MM.1S (cell line): ENCODE measurements around the gene MSH4.

Experiments
- DNase-seq: peaks from one replicate; pipeline ENCODE4 v3.0.0-alpha.2; 2015
- H2AFZ ChIP-seq: fragments of 300-600 bp; sonication (generic); 2 replicates; pipeline ENCODE4 v1.6.0; 2016; ENCODE audit warnings: antibody characterized with exemption, low read length
- H3F3A ChIP-seq: fragments of 300-600 bp; sonication (generic); 2 replicates; pipeline ENCODE4 v1.6.1; 2016; ENCODE audit warnings: mild to moderate bottlenecking, antibody characterized with exemption, low read length, moderate library complexity, mixed read lengths; ENCODE audit not compliant: insufficient read depth
- H3K27ac ChIP-seq: fragments of 300-600 bp; sonication (generic); 2 replicates; pipeline ENCODE4 v1.5.1; 2016; ENCODE audit warnings: mild to moderate bottlenecking, low read length
- H3K27me3 ChIP-seq: fragments of 300-600 bp; sonication (generic); replicated peaks from 2 replicates; pipeline ENCODE4 v1.6.0; 2016; ENCODE audit warnings: low read length; ENCODE audit not compliant: insufficient read depth
- H3K36me3 ChIP-seq: fragments of 300-600 bp; sonication (generic); replicated peaks from 2 replicates; pipeline ENCODE4 v1.6.1; 2016; ENCODE audit warnings: mild to moderate bottlenecking, low read length, mixed read lengths; ENCODE audit not compliant: insufficient read depth
- H3K4me1 ChIP-seq: fragments of 300-600 bp; sonication (generic); 2 replicates; pipeline ENCODE4 v1.6.1; 2016; ENCODE audit warnings: low read length, mixed read lengths
- H3K4me2 ChIP-seq: fragments of 300-600 bp; sonication (generic); 2 replicates; pipeline ENCODE4 v1.6.0; 2016; ENCODE audit warnings: low read depth, low read length
- H3K4me3 ChIP-seq: fragments of 300-600 bp; sonication (generic); 2 replicates; pipeline ENCODE4 v1.5.1; 2016; ENCODE audit warnings: low read length, mixed read lengths
- H3K79me2 ChIP-seq: fragments of 300-600 bp; sonication (generic); 2 replicates; pipeline ENCODE4 v1.6.1; 2016; ENCODE audit warnings: mixed run types, low read length, mixed read lengths
- H3K9ac ChIP-seq: fragments of 300-600 bp; sonication (generic); 2 replicates; pipeline ENCODE4 v1.6.1; 2016; ENCODE audit warnings: low read length, mixed read lengths
- H3K9me2 ChIP-seq: fragments of 300-600 bp; sonication (generic); replicated peaks from 2 replicates; pipeline ENCODE4 v1.6.1; 2016; ENCODE audit warnings: mild to moderate bottlenecking, low read length, mixed read lengths; ENCODE audit not compliant: insufficient read depth
- H3K9me3 ChIP-seq: fragments of 300-600 bp; sonication (generic); replicated peaks from 2 replicates; pipeline ENCODE4 v1.6.1; 2016; ENCODE audit warnings: mild to moderate bottlenecking, low read length, mixed read lengths; ENCODE audit not compliant: insufficient read depth
- H4K20me1 ChIP-seq: fragments of 300-600 bp; sonication (generic); 2 replicates; pipeline ENCODE4 v1.6.1; 2016; ENCODE audit warnings: mild to moderate bottlenecking, low read length, moderate library complexity, mixed read lengths; ENCODE audit not compliant: insufficient read depth
- CTCF ChIP-seq: fragments of 300-600 bp; sonication (generic); IDR thresholded peaks from 2 replicates; pipeline ENCODE4 v1.5.1; 2016; ENCODE audit warnings: antibody characterized with exemption, low read length, mixed read lengths
- EZH2 ChIP-seq: fragments of 300-600 bp; sonication (generic); optimal IDR thresholded peaks from 2 replicates; pipeline ENCODE3; 2017; ENCODE audit warnings: low read depth, mild to moderate bottlenecking, antibody characterized with exemption, low read length, mixed read lengths
- EZH2phosphoT487 ChIP-seq: fragments of 300-600 bp; sonication (generic); IDR thresholded peaks from 2 replicates; pipeline ENCODE4 v1.6.1; 2018; ENCODE audit warnings: antibody characterized with exemption, low read length

Gene MSH4

GRCh38 chr1:75787524-75787923 is 9.2 kb upstream of the MSH4 start:
- Histone ChIP-seq H4K20me1 (peaks cover 52% of the 10 kb centered on the region), H3K9me3 (no peaks in the 10 kb centered on the region), H3K27me3 (no peaks in the 10 kb centered on the region), H3K4me1 (peaks cover 7% of the 10 kb centered on the region; the same call in 1 of the 2 replicates), H3K36me3 (peaks cover 27% of the 10 kb centered on the region; the same call in 1 of the 2 replicates), H3K9me2 (no peaks in the 10 kb centered on the region), H2AFZ (no peak overlapping the region), H3K4me2 (peak overlapping the region; percentile 85), H3K27ac (peak overlapping the region; percentile 91; the same call in 1 of the 2 replicates), H3F3A (peaks cover 64% of the 10 kb centered on the region), H3K4me3 (peak overlapping the region; percentile 88), H3K79me2 (peaks cover 66% of the 10 kb centered on the region), H3K9ac (peak overlapping the region; percentile 84)
- TF ChIP-seq EZH2phosphoT487 (no peak), CTCF (no peak), EZH2 (no peak)
- DNase-seq: no peak

GRCh38 chr1:75789988-75790387 is 6.7 kb upstream of the MSH4 start:
- peaks cover 36% of the 10 kb centered on the region; the same call in 1 of the 2 replicates for H3K36me3 ChIP-seq
- H3K9ac ChIP-seq: no peak overlapping the region
- H3K9me3 ChIP-seq: no peaks in the 10 kb centered on the region
- H3K9me2 ChIP-seq: no peaks in the 10 kb centered on the region
- peaks cover 7% of the 10 kb centered on the region; the same call in 1 of the 2 replicates for H3K4me1 ChIP-seq
- H2AFZ ChIP-seq: no peak overlapping the region
- no peak for DNase-seq
- peaks cover 74% of the 10 kb centered on the region for H4K20me1 ChIP-seq
- no peak overlapping the region for H3K4me3 ChIP-seq
- no peaks in the 10 kb centered on the region for H3K27me3 ChIP-seq
- no peak overlapping the region for H3K27ac ChIP-seq
- H3K79me2 ChIP-seq: peaks cover 76% of the 10 kb centered on the region
- H3K4me2 ChIP-seq: peak overlapping the region; percentile 85
- TF ChIP-seq EZH2phosphoT487: no peak
- no peak for TF ChIP-seq CTCF
- TF ChIP-seq EZH2: no peak
- peaks cover 79% of the 10 kb centered on the region for H3F3A ChIP-seq

- peaks cover 74% of the 10 kb centered on the region for H4K20me1 ChIP-seq
- no peak overlapping the region for H3K9ac ChIP-seq
- no peaks in the 10 kb centered on the region for H3K9me3 ChIP-seq
- peaks cover 76% of the 10 kb centered on the region for H3K79me2 ChIP-seq
- H3K4me2 ChIP-seq: peak overlapping the region; percentile 85; the same call in 1 of the 2 replicates
- H3K4me1 ChIP-seq: peaks cover 7% of the 10 kb centered on the region; the same call in 1 of the 2 replicates
- H3K27me3 ChIP-seq: no peaks in the 10 kb centered on the region
- peaks cover 36% of the 10 kb centered on the region; the same call in 1 of the 2 replicates for H3K36me3 ChIP-seq
- H3K4me3 ChIP-seq: no peak overlapping the region
- TF ChIP-seq EZH2phosphoT487 (no peak), EZH2 (no peak), CTCF (no peak)
- peaks cover 80% of the 10 kb centered on the region for H3F3A ChIP-seq
- no peak overlapping the region for H2AFZ ChIP-seq
- DNase-seq: no peak
- H3K27ac ChIP-seq: no peak overlapping the region
- H3K9me2 ChIP-seq: no peaks in the 10 kb centered on the region
These were observed 5.7 kb upstream of the MSH4 start for GRCh38 chr1:75791022-75791421.
